ENCODE measurements around the gene CRABP2.
A peak's percentile ranks its signal among the peaks of the same experiment; 100 is the strongest.

Gene CRABP2

DNA sequence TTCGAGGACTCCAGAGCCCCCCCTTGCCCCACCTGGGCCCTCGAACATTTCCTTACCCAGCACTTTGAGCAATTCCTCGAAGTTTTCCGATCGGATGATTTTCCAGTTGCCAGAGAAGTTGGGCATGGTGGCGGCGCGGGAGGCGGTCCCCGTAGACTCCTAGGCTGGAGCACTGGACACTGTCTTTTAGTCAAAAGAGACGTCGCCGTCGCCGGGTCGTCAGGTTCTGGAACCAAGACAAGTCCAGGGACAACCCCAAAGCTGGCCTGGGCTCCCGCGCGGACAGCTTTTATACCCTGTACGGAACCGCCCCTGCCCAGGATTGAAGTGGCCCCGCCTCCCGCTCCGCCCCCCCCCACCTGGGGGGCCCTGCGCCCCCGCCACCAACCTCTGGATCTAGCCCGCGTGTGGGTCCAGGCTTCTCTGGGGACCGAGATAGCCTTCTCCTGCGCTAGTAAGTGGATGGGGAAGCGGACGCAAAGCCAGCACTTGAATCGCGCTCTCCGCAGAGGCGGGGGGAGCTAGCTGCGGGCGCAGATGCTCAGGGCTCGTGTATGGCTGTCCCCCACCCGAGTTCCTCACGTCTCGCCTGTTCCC lies at the start of gene CRABP2:
CRABP2 (minus strand) TSS at position 263 of the 597 bp plus-strand sequence; CDS start at position 126, 137 bp downstream.
- DNase-seq: no peak

DNA sequence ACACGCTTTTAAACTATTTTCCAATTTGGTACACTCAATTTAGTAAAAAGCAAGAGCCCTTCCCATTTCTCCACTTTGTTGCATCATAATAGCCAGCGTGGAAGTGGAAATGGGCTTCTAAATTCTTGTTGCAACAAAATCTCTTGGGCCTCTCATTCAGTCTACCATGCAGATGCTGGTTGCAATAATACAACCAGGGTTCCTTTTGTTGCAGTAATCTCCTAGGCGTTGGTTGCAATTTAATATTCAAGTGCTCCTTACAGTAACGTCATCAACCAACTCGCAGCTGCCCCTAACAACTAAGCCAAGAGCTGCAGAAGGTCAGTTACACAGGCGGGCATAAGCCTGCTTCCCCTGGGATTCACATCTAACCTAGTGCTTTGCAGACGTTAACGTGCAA lies 48.8 kb upstream of the CRABP2 start:
- DNase-seq: no peak

DNA sequence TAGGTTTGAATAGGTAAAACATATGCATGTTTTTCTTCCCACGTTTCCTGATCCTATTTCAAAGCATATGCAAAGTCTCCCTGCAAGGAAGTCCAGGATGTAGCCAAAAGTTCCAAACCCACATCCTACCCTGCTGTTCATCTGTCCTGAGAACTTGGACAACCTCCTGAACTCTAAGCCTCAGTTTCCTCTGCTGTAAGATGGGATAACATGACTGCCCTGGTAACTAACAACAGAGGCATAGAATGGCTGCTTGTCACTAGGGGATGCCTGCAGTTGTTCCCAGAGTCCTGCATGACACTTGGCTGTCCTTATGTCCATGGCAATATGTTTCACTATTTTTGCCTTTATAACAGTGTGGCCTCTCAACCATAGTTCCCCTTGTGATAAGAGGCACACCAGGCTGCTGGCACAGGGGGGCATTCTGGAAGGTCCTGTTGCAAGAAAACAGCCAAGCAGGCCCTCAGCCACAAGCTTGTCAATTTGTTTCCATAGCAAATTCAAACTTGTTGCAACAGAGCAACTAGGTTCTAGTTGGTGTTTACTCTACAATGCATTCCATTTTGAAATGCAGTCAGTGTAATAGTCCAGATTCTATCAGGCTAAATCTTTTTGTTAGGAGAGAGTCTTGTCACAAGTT lies 47.6 kb upstream of the CRABP2 start:
- DNase-seq: no peak

DNA sequence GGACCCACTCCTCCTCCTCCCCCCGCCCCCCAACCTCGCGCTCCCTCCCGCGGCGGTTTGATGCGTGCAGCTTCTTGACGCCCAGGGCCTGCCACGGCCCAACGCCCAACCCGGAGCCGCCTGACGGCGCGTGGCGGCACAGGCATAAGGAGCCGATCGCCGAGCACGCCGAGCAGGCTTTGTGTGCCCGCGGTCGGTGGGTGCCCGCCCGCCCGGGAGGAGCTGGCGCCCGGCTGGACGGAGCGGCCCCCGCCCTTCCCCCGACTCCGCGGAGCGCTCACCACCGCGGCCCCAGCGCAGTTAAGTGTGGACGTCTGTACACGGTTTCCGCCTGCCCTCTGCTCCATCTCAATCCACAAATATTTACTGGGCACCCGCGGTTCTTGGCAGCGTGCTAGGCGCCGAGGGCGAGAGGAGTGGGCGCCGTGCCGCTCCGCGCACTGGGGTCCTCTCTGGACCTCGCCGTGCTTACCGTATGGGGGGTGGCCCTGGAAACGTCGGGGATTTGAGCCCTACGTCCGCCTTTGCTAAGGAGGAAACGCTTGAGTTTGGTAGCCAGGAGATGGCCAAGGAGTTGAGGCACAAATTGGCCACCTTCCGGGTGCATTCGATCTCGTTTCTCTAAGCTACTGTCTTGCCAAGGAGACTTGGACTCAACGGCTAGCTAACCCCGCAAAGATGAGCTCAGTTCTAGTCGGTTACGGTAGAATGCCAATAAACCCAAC lies 46.5 kb upstream of the CRABP2 start:
- DNase-seq: peak; percentile 95 to 97

DNA sequence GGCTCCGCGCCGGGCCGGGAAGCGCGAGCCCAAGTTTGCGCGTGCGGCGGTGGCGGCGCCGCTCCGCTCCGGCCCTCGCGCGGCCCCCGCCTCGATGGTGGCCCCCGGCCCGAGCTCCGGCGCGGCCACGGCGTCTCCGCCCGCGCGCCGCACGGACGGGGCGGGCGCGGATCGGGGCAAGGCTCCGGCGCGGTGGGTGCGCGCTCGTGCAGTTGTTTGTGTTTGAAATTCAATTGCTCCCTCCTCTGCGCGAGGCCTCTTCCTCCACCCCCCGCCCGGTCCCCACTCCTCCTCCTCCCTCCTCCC lies 46.0 kb upstream of the CRABP2 start, which contains the start of gene HDGF:
HDGF (minus strand) TSS at position 225 of the 306 bp plus-strand sequence. CDS start 246 bp downstream, outside the sequence.
- DNase-seq: no peak

DNA sequence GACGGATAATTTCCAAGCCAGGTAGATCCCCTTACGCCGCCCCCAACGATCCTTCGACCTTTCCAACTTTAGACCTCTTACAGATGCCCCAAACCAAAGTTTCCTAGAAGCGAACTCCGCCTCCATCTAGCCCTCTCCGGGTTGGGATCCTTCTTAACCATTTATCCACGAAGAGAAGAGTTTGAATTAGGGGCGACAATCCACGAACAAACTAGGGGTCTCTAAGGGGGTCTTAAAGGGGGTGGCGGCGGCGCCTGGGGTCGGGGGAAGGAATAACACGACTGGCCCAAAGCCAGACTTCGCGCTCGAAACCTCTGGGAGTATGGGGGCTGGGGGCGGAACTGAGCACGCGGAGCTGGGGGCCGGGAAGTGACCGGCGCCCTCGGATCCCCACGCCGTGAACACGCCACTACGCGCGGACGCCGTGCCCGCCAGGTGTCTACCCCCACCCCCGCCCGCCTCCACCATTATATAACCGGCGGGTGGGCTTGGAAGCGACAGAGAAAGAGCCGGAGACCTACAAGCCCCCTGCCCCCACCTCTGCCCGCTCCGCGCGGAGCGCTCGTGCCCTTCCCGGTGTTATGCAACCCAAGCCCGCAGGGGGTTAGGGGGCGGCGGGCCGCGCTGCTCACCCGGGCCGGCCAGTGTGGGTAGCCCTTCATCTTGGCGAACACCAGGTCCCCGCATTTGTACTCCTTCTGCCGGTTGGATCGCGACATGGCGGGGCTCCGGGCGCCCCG lies 45.5 kb upstream of the CRABP2 start:
- peak; percentile 23 to 51 for DNase-seq

DNA sequence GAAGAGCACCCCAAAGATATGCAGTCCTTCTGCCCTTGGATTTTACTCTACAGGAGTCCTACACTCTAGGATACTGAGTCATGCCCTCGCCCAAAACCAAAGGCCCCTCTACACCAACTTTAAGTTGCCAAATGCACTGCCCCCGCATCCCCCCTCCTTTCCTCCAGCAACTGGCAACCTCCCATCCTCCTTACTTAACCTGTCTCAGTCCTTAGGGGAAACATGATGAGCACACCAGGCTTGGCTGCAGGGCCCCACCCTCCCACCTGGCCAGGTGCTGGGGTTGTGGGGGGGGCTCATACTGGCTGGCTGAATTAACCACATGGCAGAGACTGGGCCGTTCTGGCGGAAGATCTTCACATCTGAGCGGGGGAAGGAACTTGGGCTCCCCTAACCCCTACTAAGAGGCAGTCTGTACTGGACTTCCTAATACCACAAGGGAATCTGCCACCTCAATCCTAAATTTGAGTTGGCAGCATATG lies 44.8 kb upstream of the CRABP2 start:
- DNase-seq: peak; percentile 21 to 57

DNA sequence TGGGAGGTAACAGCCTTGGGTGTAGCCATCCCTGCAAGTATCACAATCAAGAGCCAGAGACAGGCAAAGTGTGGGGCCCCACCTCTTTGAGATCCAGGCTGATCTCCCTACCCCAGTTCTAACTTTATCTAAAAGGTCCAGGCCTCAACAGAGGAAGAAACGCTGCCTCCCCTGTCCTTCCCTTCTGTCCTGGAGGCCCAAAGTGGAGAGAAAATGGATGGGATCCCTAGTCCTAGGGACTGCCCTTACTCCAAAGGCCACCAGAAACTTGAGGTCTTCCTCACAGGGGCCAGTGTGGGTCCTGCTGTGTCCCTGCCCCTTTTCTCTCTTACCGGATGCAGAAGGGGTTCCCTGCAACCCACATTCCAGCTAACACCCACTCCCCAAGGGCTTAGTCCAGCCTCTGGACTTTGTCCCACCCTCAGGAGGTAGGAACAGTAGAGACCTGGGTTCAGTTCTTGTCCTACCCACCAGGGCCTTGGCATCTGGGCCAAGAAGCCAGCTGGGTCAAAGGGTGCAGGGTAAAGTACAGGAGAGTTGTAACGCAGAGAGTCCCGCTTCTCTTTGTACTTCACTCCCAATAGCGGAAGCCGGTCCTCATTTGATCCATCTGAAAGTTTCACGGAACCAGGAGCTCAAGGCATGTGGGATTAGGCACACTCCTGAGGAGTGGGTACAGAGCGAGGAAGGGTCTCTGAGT lies 44.2 kb upstream of the CRABP2 start:
- DNase-seq: no peak

DNA sequence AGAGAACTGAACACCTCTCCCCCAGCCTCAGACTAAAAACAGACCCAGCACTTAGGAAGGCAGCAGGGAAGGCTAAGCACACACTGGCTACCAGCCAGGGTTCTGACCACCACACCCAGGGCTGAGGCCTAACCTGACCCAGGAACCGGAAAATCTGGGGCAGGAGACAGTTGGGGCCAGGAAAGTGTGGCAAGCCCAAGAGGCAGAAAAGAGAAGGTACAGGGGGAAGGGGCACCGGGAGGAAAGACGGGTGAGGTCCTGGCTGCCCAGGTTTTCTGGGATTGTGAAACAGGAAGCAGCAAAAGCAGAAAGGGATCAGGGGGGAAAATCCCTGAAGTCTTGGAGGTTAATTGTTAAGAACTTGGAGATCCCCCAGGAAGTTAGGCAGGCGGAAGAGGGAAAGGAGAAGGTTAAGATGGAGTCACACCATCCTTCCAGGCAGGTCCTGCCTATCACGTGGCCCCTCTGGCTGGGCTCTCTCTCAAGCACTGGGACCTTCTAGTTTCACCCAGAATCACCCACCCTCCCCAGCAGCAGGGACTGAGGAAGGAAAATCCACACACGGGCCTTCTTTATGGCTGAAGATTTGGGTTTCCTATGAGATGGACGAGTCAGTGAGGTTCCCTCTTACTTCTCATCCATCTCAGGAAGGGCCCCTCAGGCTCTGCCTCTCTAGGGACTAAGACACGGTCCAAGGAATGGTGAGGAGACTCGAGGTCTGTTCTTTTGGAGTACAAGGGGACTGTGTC lies 43.5 kb upstream of the CRABP2 start:
- DNase-seq: peak; percentile 24 to 31

DNA sequence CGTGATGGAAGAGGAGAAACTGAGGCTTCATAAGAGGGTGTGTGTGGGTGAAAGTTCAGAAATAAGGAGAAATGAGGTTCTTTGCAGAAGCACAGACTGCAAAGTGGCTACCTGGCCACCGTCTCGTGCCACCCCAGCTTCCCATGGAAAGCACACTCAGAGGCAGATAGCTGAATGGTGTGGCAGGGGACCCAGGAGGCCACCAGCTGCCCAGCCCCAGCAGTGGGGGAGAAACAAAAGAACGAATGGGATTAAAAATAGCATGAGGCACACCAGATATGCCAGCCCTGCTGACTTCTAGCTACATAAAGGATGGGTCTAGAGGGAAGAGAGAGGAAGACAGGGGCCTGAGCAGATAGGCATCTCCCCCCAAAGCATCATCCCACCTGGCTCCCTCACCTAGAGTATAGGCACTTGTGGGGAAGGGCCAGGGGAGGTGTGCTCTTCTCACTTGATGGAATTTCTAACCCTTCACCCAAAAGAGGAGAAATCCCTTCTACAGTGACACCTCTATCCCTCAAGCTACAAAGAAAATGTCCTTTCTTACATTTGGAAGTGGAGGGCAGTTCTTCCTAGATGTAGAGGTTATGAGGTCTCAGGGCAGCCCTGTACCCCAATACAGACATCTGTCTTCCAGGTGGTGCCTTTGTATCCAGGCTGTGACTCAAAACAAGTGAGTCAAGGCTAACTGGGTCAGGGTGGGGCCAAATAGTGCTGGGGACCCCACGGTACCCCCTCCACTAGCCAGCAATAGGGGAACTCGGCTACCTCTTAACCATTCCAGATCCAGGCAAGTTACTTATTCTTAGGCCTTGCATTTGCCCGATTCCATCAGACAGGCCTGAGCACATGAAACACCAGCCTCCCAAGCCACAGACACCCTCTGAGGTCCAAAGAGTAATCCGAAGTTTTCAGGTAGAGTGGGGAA lies 42.6 kb upstream of the CRABP2 start:
- DNase-seq: no peak

DNA sequence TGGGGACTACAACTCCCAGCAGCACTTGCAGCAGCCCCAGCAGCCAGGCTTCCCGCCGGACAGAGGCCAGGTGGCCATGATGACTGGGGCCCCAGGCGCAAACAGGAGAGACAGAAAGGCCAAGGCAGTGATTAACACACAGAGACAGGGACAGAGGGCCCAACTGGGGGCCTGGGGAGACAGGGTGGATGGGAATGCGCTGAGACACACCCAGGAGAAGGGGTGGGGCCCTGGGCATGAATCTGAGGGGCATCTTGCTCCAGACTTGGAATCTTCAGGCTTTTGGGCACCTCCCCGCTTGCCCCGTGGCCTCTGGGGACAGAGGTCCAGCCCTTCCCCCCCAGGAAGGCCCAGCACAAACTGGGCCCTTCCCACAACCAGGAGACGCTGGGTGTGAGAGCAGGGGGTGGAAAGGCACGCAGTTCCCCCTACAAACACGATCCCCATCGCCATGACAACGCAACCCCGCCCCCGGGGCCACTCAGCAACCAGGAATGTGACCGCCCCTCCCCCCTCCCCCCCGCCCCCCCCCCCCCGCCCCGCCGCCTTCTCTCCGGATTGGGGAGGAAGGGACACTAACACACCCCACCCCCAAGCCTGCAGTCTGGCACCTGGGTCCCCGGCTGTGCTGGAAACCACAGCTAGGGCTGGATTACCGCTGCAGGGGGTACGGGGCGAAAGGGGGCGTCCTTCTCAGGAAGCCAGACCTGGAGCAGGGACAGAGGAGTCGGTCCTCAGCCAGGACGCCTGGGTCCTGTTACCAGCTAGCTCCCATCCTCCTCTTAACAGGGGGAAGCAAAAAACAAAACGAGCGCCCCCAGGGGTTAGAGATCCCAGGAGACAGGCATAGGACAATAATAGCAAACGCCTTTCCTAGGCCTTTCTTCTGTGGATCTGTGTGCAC lies 41.6 kb upstream of the CRABP2 start:
- DNase-seq: peak; percentile 78 to 80

DNA sequence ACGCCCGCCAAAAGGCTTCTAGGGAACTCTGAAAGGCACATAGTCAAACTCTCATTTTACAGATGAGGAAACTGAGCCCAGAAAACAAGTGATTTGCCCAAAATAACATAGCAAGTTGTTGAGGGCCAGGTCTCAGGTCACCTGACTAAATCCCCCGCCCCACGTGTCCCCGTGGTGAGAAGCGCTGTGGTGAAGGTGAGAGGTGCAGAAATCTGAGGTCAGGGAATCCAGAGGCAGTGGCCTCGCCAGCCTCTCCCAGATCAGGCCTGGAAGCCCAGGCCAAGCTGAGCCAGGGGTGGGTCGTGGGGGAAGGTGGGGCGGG lies 41.0 kb upstream of the CRABP2 start:
- DNase-seq: peak in 1 of 2 donors; percentile 42

DNA sequence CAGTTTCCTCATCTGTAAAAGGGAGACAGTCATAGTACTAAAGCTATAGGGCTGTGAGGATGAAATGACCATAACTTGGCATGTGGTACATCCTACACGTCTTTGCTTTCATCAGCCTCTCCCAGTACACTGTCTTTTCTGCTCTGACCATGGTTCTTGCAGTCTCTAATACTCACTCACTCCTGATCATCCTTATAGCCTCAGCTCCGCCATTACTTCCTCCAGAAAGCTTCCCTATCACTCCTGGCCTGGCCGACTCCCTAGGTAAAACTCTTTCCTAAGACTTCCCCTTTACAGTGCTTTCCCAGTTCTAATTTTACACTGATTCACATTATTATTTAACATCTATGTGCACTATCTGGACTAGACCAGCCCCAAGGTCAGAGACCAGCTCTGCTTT lies 40.5 kb upstream of the CRABP2 start:
- no peak for DNase-seq

DNA sequence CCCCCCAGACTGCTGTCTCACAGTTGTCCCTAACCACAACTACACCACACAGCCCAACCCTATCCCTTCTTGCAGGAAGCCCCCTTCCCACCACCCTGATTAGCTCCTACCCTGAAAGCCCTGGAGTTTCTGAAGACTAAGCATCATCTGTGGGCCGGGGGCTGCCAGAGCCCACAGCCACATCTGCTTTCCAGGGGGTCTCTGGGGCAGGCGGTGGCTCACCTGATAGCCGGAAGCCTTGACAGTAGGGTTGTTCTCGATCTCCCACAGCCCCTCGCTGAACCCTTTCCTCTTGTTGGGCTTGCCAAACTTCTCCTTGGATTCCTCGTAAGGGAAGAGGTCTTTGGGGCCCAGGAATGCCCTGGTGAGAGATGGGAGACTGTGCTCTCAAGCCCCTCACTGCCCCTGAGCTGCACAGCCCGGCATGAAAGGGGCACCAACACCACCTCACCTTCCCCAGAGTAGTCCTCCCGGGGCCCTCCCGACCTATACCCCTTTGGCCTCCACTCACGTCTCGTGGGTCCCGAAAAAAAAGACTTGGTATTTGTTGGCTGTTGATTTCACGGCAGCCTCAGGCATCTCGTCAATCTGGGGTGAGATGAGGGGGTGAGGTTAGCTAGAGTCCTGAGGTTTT lies 39.5 kb upstream of the CRABP2 start:
- no peak for DNase-seq

DNA sequence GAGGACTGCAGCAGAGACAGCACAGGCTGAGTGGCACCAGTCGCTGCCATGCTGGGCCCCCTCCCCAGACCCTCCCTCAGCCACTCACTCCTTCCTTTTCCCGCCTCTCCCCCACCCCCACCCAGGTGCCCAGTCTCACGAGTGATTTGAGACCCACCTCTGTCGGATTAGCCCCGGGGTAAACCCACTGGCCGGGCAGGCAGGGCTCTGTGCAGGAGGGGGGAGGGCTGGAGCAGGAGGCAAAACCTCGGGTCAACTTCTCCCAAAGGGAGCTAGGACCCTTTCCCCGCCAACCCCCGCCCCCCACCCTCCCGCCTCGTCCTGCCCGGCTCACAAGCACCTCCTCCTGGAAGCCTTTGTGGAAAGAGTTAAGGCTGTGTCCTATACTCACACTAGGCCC lies 39.0 kb upstream of the CRABP2 start:
- no peak for DNase-seq

DNA sequence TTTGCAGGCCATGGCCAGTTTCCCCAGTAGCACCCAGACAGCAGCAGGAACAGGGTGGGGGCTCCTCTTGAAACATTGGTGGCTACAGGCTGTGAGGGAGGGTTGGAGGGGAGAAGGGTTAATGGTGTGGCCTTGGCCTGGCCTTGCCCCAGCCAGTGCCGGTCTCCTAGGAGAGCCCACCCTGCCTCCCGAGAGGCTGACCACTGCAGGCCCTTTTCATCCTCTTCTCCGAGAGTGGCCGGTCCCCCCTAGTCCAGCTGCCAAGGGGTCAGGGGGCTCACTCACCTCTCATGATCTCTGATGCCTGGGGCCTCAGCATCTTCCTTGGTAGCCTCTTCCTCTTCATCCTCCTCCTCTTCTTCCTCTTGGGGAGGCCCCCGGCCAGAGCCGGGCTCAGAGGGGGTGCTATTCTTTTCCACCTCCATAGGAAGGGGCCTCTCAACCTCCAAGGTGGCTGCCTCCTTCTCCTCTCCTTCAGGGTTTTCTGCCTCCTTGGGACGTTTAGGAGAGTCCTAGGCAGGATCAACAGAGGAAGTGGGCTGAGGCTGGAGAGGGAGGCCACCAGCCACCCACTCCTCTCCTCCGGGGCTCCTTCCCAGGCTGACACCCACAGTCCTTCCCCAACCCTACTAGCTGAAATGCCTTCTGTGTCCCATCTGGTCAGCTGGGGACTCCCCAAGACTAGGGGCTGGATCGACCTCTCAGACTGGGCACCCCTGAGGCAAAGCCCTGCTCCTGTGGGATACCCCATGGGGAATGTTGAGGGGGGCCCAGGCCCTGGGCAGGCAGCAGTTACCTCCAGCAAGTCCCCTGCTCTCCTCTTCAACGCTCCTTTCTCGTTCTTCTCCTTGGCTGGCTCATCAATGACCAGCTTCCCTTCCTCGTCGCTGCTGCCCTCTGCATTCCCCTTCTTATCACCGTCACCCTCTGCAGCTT lies 38.3 kb upstream of the CRABP2 start:
- DNase-seq: no peak

DNA sequence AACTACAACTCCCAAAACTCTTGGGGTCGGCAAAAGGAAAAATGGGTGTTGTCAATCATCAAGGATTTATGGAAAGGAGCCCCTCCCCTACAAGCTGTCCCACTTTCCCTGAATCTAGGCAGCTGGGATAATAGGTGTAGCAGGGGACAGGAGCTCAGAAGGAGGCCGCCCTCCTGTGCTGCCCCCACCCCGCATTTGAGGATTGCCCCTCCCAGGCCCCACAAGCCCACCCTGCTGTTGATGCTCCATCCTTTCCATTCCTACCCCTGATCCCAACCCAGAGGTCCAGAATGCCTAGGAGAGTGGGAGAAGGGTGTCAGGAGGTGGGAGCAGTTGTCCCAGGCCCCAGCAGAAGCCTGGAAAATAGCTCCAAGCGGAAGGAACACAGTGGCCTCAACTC lies 37.4 kb upstream of the CRABP2 start:
- DNase-seq: no peak

DNA sequence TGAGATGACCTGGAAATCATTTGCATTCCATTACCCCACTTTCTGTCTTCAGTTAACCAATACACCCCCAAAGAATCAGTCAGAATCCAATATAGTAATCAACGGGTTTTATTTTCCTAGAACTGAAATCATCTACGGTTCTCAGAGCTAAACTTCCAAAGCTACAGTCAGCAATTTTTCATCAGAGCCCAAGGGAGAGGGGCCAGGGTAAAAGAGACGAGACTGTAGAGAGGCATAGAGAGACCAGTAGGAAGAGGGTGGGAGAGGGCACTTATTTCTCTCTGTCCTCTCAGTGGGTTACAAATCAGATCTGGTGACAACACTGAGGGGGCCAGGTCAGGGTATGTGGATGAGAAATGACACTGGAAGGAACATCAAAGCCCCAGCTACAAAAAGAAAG lies 36.6 kb upstream of the CRABP2 start:
- DNase-seq: no peak

Measured in CD4-positive, alpha-beta T cell treated with Interferon alpha-2 for 1 hour (primary cell).